Neuronal stem cell (in vitro differentiated cells): Measurements from ENCODE around the gene COL28A1.

ENCODE experiments used
- DNase-seq: peaks from one replicate; pipeline ENCODE4 v3.0.0-alpha.2; 2013; ENCODE audit warnings: low spot score
- H2AFZ ChIP-seq: one replicate; pipeline ENCODE4 v1.6.1; 2013; ENCODE audit warnings: mild to moderate bottlenecking, low read length, inconsistent platforms
- H2AK5ac ChIP-seq: 2 replicates; pipeline ENCODE4 v1.6.1; 2013; ENCODE audit warnings: low read depth, mild to moderate bottlenecking, inconsistent platforms, low read length, moderate library complexity, mixed read lengths
- H2BK120ac ChIP-seq: 2 replicates; pipeline ENCODE4 v1.6.1; 2013; ENCODE audit warnings: low read depth, mild to moderate bottlenecking, inconsistent platforms, low read length, moderate library complexity, mixed read lengths
- H2BK12ac ChIP-seq: one replicate; pipeline ENCODE4 v1.6.1; 2013; ENCODE audit warnings: low read length, inconsistent platforms
- H2BK15ac ChIP-seq: 2 replicates; pipeline ENCODE4 v1.6.1; 2013; ENCODE audit warnings: mild to moderate bottlenecking, low read length, inconsistent platforms, mixed read lengths
- H2BK5ac ChIP-seq: one replicate; pipeline ENCODE4 v1.6.1; 2013; ENCODE audit warnings: inconsistent platforms, mild to moderate bottlenecking, low read length, moderate library complexity
- H3K14ac ChIP-seq: one replicate; pipeline ENCODE4 v1.6.1; 2013; ENCODE audit warnings: low read length, inconsistent platforms
- H3K18ac ChIP-seq: 2 replicates; pipeline ENCODE4 v1.6.1; 2013; ENCODE audit warnings: low read length, inconsistent platforms
- H3K23ac ChIP-seq: 2 replicates; pipeline ENCODE4 v1.6.1; 2013; ENCODE audit warnings: low read depth, mild to moderate bottlenecking, mixed read lengths, low read length, inconsistent platforms; ENCODE audit not compliant: poor library complexity
- H3K27ac ChIP-seq: replicated peaks from 3 replicates; pipeline ENCODE4 v1.5.1; 2013; ENCODE audit warnings: low read length, inconsistent platforms
- H3K27me3 ChIP-seq, 3 experiments: 2 replicates each; pipeline ENCODE4 v1.6.1; 2013; ENCODE audit warnings: low read length in 3 of 3, mild to moderate bottlenecking in 2 of 3, inconsistent platforms in 1 of 3, low read depth in 1 of 3, mixed read lengths in 1 of 3, moderate library complexity in 1 of 3; ENCODE audit not compliant: control insufficient read depth in 3 of 3, insufficient read depth in 3 of 3
- H3K36me3 ChIP-seq, 2 donors: replicated peaks in 1 of 2; 2 replicates each; pipeline ENCODE4 v1.6.1; 2013; ENCODE audit warnings: low read length in 2 of 2; ENCODE audit not compliant: control insufficient read depth in 2 of 2, insufficient read depth in 2 of 2
- H3K4ac ChIP-seq: 2 replicates; pipeline ENCODE4 v1.6.1; 2013; ENCODE audit warnings: inconsistent platforms, mild to moderate bottlenecking, low read length, moderate library complexity
- H3K4me1 ChIP-seq, 2 donors: 1 replicate in 1 of 2; 2 replicates in 1 of 2; pipeline ENCODE4 v1.6.1; 2013; ENCODE audit warnings: low read length in 2 of 2, low read depth in 1 of 2; ENCODE audit not compliant: control insufficient read depth in 2 of 2, insufficient read depth in 1 of 2
- H3K4me2 ChIP-seq: one replicate; pipeline ENCODE4 v1.6.1; 2013; ENCODE audit warnings: mild to moderate bottlenecking, low read length, inconsistent platforms; ENCODE audit not compliant: insufficient read depth, poor library complexity, severe bottlenecking
- H3K4me3 ChIP-seq, 2 donors: 2 replicates each; pipeline ENCODE4 v1.5.1; 2013; ENCODE audit warnings: low read length in 2 of 2, mild to moderate bottlenecking in 2 of 2, inconsistent platforms in 1 of 2, moderate library complexity in 1 of 2
- H3K79me1 ChIP-seq: one replicate; pipeline ENCODE4 v1.6.1; 2013; ENCODE audit warnings: low read depth, mild to moderate bottlenecking, inconsistent platforms, low read length, moderate library complexity
- H3K9ac ChIP-seq: one replicate; pipeline ENCODE4 v1.6.1; 2013; ENCODE audit warnings: mild to moderate bottlenecking, low read depth, low read length, inconsistent platforms; ENCODE audit not compliant: poor library complexity
- H3K9me3 ChIP-seq, 2 donors: replicated peaks in 1 of 2; 2 replicates each; pipeline versions ENCODE3 to v1.6.1; 2013; ENCODE audit warnings: low read length in 2 of 2, mild to moderate bottlenecking in 2 of 2, inconsistent platforms in 1 of 2, low read depth in 1 of 2, mixed read lengths in 1 of 2, moderate library complexity in 1 of 2; ENCODE audit not compliant: control insufficient read depth in 2 of 2, insufficient read depth in 1 of 2
- H4K8ac ChIP-seq: one replicate; pipeline ENCODE4 v1.6.1; 2013; ENCODE audit warnings: low read depth, mild to moderate bottlenecking, inconsistent platforms, low read length, moderate library complexity
- H4K91ac ChIP-seq: one replicate; pipeline ENCODE4 v1.6.1; 2013; ENCODE audit warnings: low read length, low read depth, mild to moderate bottlenecking, inconsistent platforms; ENCODE audit not compliant: poor library complexity
- WGBS, 2 donors: extraction: QIAGEN DNeasy Blood & Tissue Kit; methylation state at CpG; one replicate each; pipeline ENCODE4 v1.1.7; 2013; ENCODE audit warnings: missing lambda C conversion rate in 2 of 2, mixed read lengths in 1 of 2; ENCODE audit not compliant: insufficient read length in 2 of 2, insufficient replicate concordance in 1 of 2; ENCODE audit errors: extremely low coverage in 2 of 2; 5-methylcytosine and 5-hydroxymethylcytosine counted together

The COL28A1 gene

DNA sequence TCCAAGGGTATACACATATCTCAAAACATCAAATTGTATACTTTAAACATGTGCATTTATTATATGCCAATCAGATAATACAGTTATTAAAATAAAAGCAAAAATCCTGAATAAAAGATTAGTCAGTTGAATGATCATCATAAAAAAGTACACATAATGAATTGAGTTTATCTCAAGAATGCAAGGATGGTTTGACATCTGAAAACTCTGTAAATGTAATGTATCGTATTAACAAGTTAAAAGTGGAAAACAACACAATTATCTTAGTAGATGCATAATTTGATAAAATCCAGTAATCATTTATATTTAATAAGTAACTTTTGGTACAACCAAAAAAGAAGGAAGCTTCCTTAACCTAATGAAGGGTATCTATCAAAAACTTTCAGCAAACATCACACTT is 86.6 kb downstream of the COL28A1 start:
- DNase-seq: no peak
- Histone ChIP-seq H3K36me3 (no peaks in the 10 kb centered on the region), H2BK15ac (no peak overlapping the region), H4K8ac (no peak overlapping the region), H3K4me2 (no peak overlapping the region), H3K4me3 (no peak overlapping the region), H3K4ac (no peak overlapping the region), H3K79me1 (no peaks in the 10 kb centered on the region), H3K18ac (no peak overlapping the region), H4K91ac (no peak overlapping the region), H3K14ac (no peak overlapping the region), H3K4me1 (no peaks in the 10 kb centered on the region), H2BK120ac (no peak overlapping the region), H3K27ac (no peak overlapping the region), H3K9me3 (peaks cover 4 to 7% of the 10 kb centered on the region in 2 donors), H3K9ac (no peak overlapping the region), H3K27me3 (no peaks in the 10 kb centered on the region), H2AK5ac (no peak overlapping the region), H2AFZ (no peak overlapping the region), H3K23ac (no peak overlapping the region), H2BK5ac (no peak overlapping the region), H2BK12ac (no peak overlapping the region)
- WGBS, 2 donors: no CpG with 5 or more reads among the region's 1 CpG

- H2BK15ac ChIP-seq: no peak overlapping the region
- no peak overlapping the region for H4K8ac ChIP-seq
- no peak overlapping the region for H2AFZ ChIP-seq
- no peak overlapping the region for H2BK5ac ChIP-seq
- peaks cover 6 to 7% of the 10 kb centered on the region in 2 donors for H3K9me3 ChIP-seq
- H3K4ac ChIP-seq: no peak overlapping the region
- no peak overlapping the region for H3K18ac ChIP-seq
- H3K79me1 ChIP-seq: no peaks in the 10 kb centered on the region
- H3K27me3 ChIP-seq: no peaks in the 10 kb centered on the region
- H3K23ac ChIP-seq: no peak overlapping the region
- H2AK5ac ChIP-seq: no peak overlapping the region
- H3K14ac ChIP-seq: no peak overlapping the region
- H3K27ac ChIP-seq: no peak overlapping the region
- no peak overlapping the region for H3K4me3 ChIP-seq
- no peak overlapping the region for H2BK12ac ChIP-seq
- no peaks in the 10 kb centered on the region for H3K4me1 ChIP-seq
- no peak overlapping the region for H3K4me2 ChIP-seq
- DNase-seq: no peak
- no peaks in the 10 kb centered on the region for H3K36me3 ChIP-seq
- no peak overlapping the region for H4K91ac ChIP-seq
- H3K9ac ChIP-seq: no peak overlapping the region
- no peak overlapping the region for H2BK120ac ChIP-seq
These were observed 89.1 kb downstream of the COL28A1 start for GRCh38 chr7:7446616-7447015.

DNA sequence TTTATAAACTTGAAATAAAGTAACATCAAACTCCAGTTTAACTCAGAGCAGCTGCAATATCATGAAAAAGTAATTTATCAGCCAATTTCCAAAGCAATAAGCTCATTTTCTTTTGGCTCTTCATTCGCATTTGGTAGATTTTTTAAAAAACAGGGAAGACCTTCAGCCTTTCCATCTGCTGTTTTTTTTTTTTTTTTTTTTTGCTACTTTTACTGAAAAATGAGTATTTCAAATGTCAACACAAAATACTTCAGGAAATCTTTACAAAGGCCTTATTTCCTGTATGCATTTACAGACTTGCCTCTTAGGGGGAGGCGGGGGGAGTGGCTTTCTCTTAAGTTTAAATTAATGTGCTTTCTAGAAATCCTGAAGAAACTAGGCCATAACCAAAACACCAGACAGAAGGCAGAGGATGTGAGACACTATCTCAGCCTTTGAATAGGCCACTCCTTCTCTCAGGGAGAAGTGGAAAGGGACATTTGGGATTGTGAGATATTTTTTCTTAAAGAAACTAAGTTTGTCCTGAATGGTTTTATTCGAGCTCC is 91.8 kb downstream of the COL28A1 start:
- Histone ChIP-seq H3K23ac (no peak overlapping the region), H2AFZ (no peak overlapping the region), H3K4ac (no peak overlapping the region), H4K91ac (no peak overlapping the region), H2BK120ac (no peak overlapping the region), H2BK12ac (no peak overlapping the region), H4K8ac (no peak overlapping the region), H3K4me3 (no peak overlapping the region), H3K4me2 (no peak overlapping the region), H3K27me3 (no peaks in the 10 kb centered on the region), H3K79me1 (no peaks in the 10 kb centered on the region), H3K27ac (no peak overlapping the region), H2BK15ac (no peak overlapping the region), H2BK5ac (no peak overlapping the region), H3K18ac (no peak overlapping the region), H3K9me3 (peaks cover 6% of the 10 kb centered on the region in 2 donors), H3K9ac (no peak overlapping the region), H3K14ac (no peak overlapping the region), H3K4me1 (no peaks in the 10 kb centered on the region), H2AK5ac (no peak overlapping the region), H3K36me3 (no peaks in the 10 kb centered on the region)
- DNase-seq: no peak
- WGBS, 2 donors: no CpG with 5 or more reads among the region's 3 CpGs

DNA sequence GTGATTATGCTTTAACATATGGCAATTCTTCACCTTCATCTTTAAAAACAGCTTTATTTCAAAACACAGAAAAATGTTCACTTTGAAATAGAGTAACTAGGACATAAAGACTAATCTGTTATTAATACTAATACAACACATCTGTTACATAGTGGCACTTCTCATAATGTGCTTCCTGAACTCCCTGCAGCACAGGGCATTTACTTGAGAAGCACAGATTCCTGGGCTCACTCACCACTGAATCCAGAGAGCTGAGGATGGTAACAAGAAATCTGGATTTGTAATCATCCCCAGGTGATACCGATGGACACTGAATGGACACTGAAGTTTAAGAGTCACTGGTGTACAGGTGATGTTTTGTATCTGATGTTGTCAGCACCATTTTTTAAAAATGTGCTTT is 96.1 kb downstream of the COL28A1 start:
- Histone ChIP-seq H3K14ac (no peak overlapping the region), H3K79me1 (no peaks in the 10 kb centered on the region), H2BK5ac (no peak overlapping the region), H3K4ac (no peak overlapping the region), H2AFZ (no peak overlapping the region), H3K4me2 (no peak overlapping the region), H3K9me3 (peaks cover 0 to 2% of the 10 kb centered on the region in 2 donors), H3K36me3 (no peaks in the 10 kb centered on the region), H3K18ac (no peak overlapping the region), H3K27me3 (no peaks in the 10 kb centered on the region), H3K23ac (no peak overlapping the region), H3K4me3 (no peak overlapping the region), H4K91ac (no peak overlapping the region), H3K4me1 (no peaks in the 10 kb centered on the region), H2BK15ac (no peak overlapping the region), H3K9ac (no peak overlapping the region), H2BK120ac (no peak overlapping the region), H2AK5ac (no peak overlapping the region), H3K27ac (no peak overlapping the region), H2BK12ac (no peak overlapping the region), H4K8ac (no peak overlapping the region)
- no peak for DNase-seq
- no CpG with 5 or more reads among the region's 1 CpG for WGBS, 2 donors
